Smooth muscle cell (in vitro differentiated cells): ENCODE measurements around the gene CABP7. TPM values are rescaled to one million over a fixed set of nuclear protein-coding genes. Genes with fewer than 3 reads are reported as not detected.

Experiments used
- DNase-seq: peaks from one replicate; lab custom pipeline; 2025; ENCODE audit not compliant: unreplicated experiment; lab: John Stamatoyannopoulos, UW
- H2AFZ ChIP-seq: fragments of 200-600 bp; sonication (generic); 2 replicates; pipeline ENCODE4 v1.6.0; 2016; ENCODE audit warnings: antibody characterized with exemption, low read depth, mild to moderate bottlenecking
- H3F3A ChIP-seq: fragments of 200-600 bp; sonication (generic); 2 replicates; pipeline ENCODE4 v1.6.0; 2017; ENCODE audit warnings: antibody characterized with exemption, low read depth
- H3K27ac ChIP-seq: fragments of 200-600 bp; sonication (generic); 2 replicates; pipeline ENCODE4 v1.5.1; 2016; ENCODE audit warnings: low read depth, mild to moderate bottlenecking
- H3K27me3 ChIP-seq: fragments of 200-600 bp; sonication (generic); 2 replicates; pipeline ENCODE4 v1.6.1; 2016; ENCODE audit warnings: low read depth, mild to moderate bottlenecking
- H3K36me3 ChIP-seq: fragments of 200-600 bp; sonication (generic); 2 replicates; pipeline ENCODE4 v1.5.1; 2016; ENCODE audit warnings: low read depth
- H3K4me1 ChIP-seq: fragments of 200-600 bp; sonication (generic); 2 replicates; pipeline ENCODE4 v1.5.1; 2016; ENCODE audit warnings: low read depth
- H3K4me2 ChIP-seq: fragments of 200-600 bp; sonication (generic); 2 replicates; pipeline ENCODE4 v1.6.0; 2016; ENCODE audit warnings: mild to moderate bottlenecking
- H3K4me3 ChIP-seq: fragments of 200-600 bp; sonication (generic); 2 replicates; pipeline ENCODE4 v1.5.1; 2016; ENCODE audit warnings: mild to moderate bottlenecking
- H3K79me2 ChIP-seq: fragments of 200-600 bp; sonication (generic); 2 replicates; pipeline ENCODE4 v1.6.0; 2016; ENCODE audit warnings: low read depth, mild to moderate bottlenecking
- H3K9ac ChIP-seq: fragments of 200-600 bp; sonication (generic); 2 replicates; pipeline ENCODE4 v1.6.0; 2016; ENCODE audit warnings: low read depth
- H3K9me3 ChIP-seq: fragments of 200-600 bp; sonication (generic); replicated peaks from 2 replicates; pipeline ENCODE4 v1.5.1; 2016; ENCODE audit warnings: low read depth
- H4K20me1 ChIP-seq: fragments of 200-600 bp; sonication (generic); 2 replicates; pipeline ENCODE4 v1.6.0; 2016; ENCODE audit warnings: low read depth
- CTCF ChIP-seq: fragments of 200-600 bp; sonication (generic); IDR thresholded peaks from 2 replicates; pipeline ENCODE4 v1.5.1; 2017; ENCODE audit warnings: borderline replicate concordance, mild to moderate bottlenecking, antibody characterized with exemption; ENCODE audit not compliant: insufficient read depth, poor library complexity, severe bottlenecking
- WGBS: methylation state at CpG from one replicate; pipeline ENCODE4 v1.1.7; 2016; ENCODE audit warnings: low lambda C conversion rate; 5-methylcytosine and 5-hydroxymethylcytosine counted together
- polyA plus RNA-seq: library from polyadenylated mRNA; unstranded; fragments of >200 nt; fragmentation: Nextera tagmentation; extraction: Ambion mirVana; gene quantifications from 2 replicates; pipeline ENCODE4 v1.2.1, GENCODE V29; 2016
- total RNA-seq: library from RNA; depleted of rRNA; stranded (reverse); fragments of >200 nt; gene quantifications from 2 replicates; pipeline ENCODE4 v1.2.3, GENCODE V29; 2014

Gene CABP7
- total and polyA plus RNA-seq, 2 experiments from 2014 or later = not detected

DNA sequence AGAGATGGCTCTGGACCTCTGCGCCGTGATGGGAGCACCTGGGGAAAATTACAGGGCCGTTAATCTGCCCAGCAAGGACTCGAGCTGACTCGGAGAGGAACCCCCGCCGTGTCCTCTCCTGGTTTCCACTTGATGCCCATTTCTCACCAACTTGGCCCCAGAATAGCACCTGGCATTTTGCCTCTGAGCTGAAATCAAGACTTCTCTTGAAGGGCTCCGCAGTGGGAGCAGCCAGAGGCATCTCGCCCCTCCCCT is 19.0 kb upstream of the CABP7 start:
- Histone ChIP-seq H3K4me3 (no peak overlapping the region), H4K20me1 (no peaks in the 10 kb centered on the region), H3K9ac (no peak overlapping the region), H3K79me2 (no peaks in the 10 kb centered on the region), H3K36me3 (no peaks in the 10 kb centered on the region), H3K9me3 (no peaks in the 10 kb centered on the region), H2AFZ (no peak overlapping the region), H3K27ac (no peak overlapping the region), H3K4me1 (peaks cover 36% of the 10 kb centered on the region), H3F3A (no peaks in the 10 kb centered on the region), H3K4me2 (no peak overlapping the region), H3K27me3 (peaks cover 39% of the 10 kb centered on the region)
- DNase-seq = no peak
- 70% methylated on average over 9 of the region's 9 CpGs for WGBS
- no peak for TF ChIP-seq CTCF

- 44% methylated on average over 14 of the region's 14 CpGs for WGBS
- no peak for TF ChIP-seq CTCF
- Histone ChIP-seq H3K4me1 (peaks cover 36% of the 10 kb centered on the region), H3K36me3 (no peaks in the 10 kb centered on the region), H3K79me2 (no peaks in the 10 kb centered on the region), H3K4me2 (no peak overlapping the region), H2AFZ (no peak overlapping the region), H3K9me3 (no peaks in the 10 kb centered on the region), H3K9ac (no peak overlapping the region), H3F3A (no peaks in the 10 kb centered on the region), H3K27me3 (peaks cover 41% of the 10 kb centered on the region), H4K20me1 (no peaks in the 10 kb centered on the region), H3K4me3 (no peak overlapping the region), H3K27ac (no peak overlapping the region)
- DNase-seq = no peak
Observed at GRCh38 chr22:29701155-29701999, 18.4 kb upstream of the CABP7 start.

GRCh38 chr22:29702000-29702930 is 17.5 kb upstream of the CABP7 start:
- no peaks in the 10 kb centered on the region for H3K9me3 ChIP-seq
- 48% methylated on average over 14 of the region's 14 CpGs for WGBS
- H3K4me3 ChIP-seq = no peak overlapping the region
- no peaks in the 10 kb centered on the region for H3K79me2 ChIP-seq
- H3K36me3 ChIP-seq = no peaks in the 10 kb centered on the region
- no peak overlapping the region for H3K27ac ChIP-seq
- H3K4me2 ChIP-seq = no peak overlapping the region
- H3K27me3 ChIP-seq = peaks cover 48% of the 10 kb centered on the region
- H3F3A ChIP-seq = no peaks in the 10 kb centered on the region
- no peak for DNase-seq
- no peak overlapping the region for H3K9ac ChIP-seq
- H3K4me1 ChIP-seq = peaks cover 36% of the 10 kb centered on the region
- H2AFZ ChIP-seq = no peak overlapping the region
- TF ChIP-seq CTCF = no peak
- H4K20me1 ChIP-seq = no peaks in the 10 kb centered on the region
